Keratinocyte (primary cell): Measurements from ENCODE around the gene POC5. TPM values are rescaled to one million over a fixed set of nuclear protein-coding genes. Genes with fewer than 3 reads are reported as not detected.

Experiments
- DNase-seq: peaks from one replicate; pipeline ENCODE4 v3.0.0-alpha.2; 2011; ENCODE audit warnings: low read depth, missing footprints, low spot score
- FAIRE-seq: peaks from 2 replicates; lab custom pipeline; 2011; peaks lifted over from hg19 to GRCh38; lab: Jason Lieb, UNC
- H2AFZ ChIP-seq: 2 replicates; pipeline ENCODE4 v1.6.0; 2012; ENCODE audit warnings: low read length, control low read depth, inconsistent platforms; ENCODE audit not compliant: control insufficient read depth
- H3K27ac ChIP-seq: 2 replicates; pipeline ENCODE4 v1.5.1; 2011; ENCODE audit warnings: low read length; ENCODE audit not compliant: control insufficient read depth, insufficient read depth
- H3K27me3 ChIP-seq: 3 replicates; pipeline ENCODE4 v1.6.0; 2011; ENCODE audit warnings: low read length; ENCODE audit not compliant: control insufficient read depth, insufficient read depth; ENCODE audit errors: extremely low read depth
- H3K36me3 ChIP-seq, 2 experiments: 2 replicates in 1 of 2; 3 replicates in 1 of 2; pipeline ENCODE4 v1.5.1; 2011; ENCODE audit warnings: low read length in 2 of 2, mild to moderate bottlenecking in 1 of 2; ENCODE audit not compliant: control insufficient read depth in 2 of 2, insufficient read depth in 2 of 2; ENCODE audit errors: extremely low read depth in 1 of 2
- H3K4me1 ChIP-seq: 3 replicates; pipeline ENCODE4 v1.5.1; 2011; ENCODE audit warnings: low read length; ENCODE audit not compliant: control insufficient read depth, insufficient read depth; ENCODE audit errors: extremely low read depth
- H3K4me2 ChIP-seq: 3 replicates; pipeline ENCODE4 v1.6.0; 2011; ENCODE audit warnings: low read depth, low read length; ENCODE audit not compliant: control insufficient read depth, insufficient read depth; ENCODE audit errors: extremely low read depth
- H3K4me3 ChIP-seq, 3 experiments: fragments of 200-600 bp in 1 of 3; sonication (generic) in 1 of 3; 2 replicates in 2 of 3; 3 replicates in 1 of 3; pipeline ENCODE4 v1.5.1; 2011 to 2016; ENCODE audit warnings: low read length in 3 of 3, mild to moderate bottlenecking in 3 of 3, control low read depth in 2 of 3, inconsistent platforms in 1 of 3, low read depth in 1 of 3, mixed read lengths in 1 of 3, mixed run types in 1 of 3, moderate library complexity in 1 of 3; ENCODE audit not compliant: control insufficient read depth in 2 of 3, insufficient read depth in 2 of 3; ENCODE audit errors: extremely low read depth in 1 of 3
- H3K79me2 ChIP-seq: 2 replicates; pipeline ENCODE4 v1.6.0; 2012; ENCODE audit warnings: low read length; ENCODE audit not compliant: control insufficient read depth, insufficient read depth
- H3K9ac ChIP-seq: 3 replicates; pipeline ENCODE4 v1.6.0; 2011; ENCODE audit warnings: low read length; ENCODE audit not compliant: control insufficient read depth, insufficient read depth; ENCODE audit errors: extremely low read depth
- H3K9me1 ChIP-seq: 3 replicates; pipeline ENCODE4 v1.6.0; 2011; ENCODE audit warnings: low read length; ENCODE audit not compliant: control insufficient read depth, insufficient read depth; ENCODE audit errors: extremely low read depth
- H3K9me3 ChIP-seq: 2 replicates; pipeline ENCODE4 v1.5.1; 2012; ENCODE audit warnings: low read depth, low read length; ENCODE audit not compliant: control insufficient read depth
- H4K20me1 ChIP-seq: 3 replicates; pipeline ENCODE4 v1.6.0; 2011; ENCODE audit warnings: low read length; ENCODE audit not compliant: control insufficient read depth, insufficient read depth; ENCODE audit errors: extremely low read depth
- EZH2 ChIP-seq: IDR thresholded peaks from one replicate; pipeline ENCODE4 v1.6.1; 2012; ENCODE audit warnings: inconsistent platforms, mild to moderate bottlenecking, low read length, moderate library complexity
- dilution Hi-C: fragments of 300-500 bp; cut with MboI; formaldehyde crosslinking; loops from one replicate; pipeline ENCODE4 v1.7.0; 2020; ENCODE audit warnings: low sequenced_read_pairs; ENCODE audit not compliant: extremely low pct_ligation_motif_present
- polyA plus RNA-seq, 5 experiments: library from polyadenylated mRNA; depleted of rRNA in 3 of 5; stranded (reverse) in 3 of 5; stranded (forward) in 1 of 5; unstranded in 1 of 5; fragments of >200 nt; gene quantifications; 1 replicate in 1 of 5; 2 replicates in 3 of 5; 3 replicates in 1 of 5; pipeline versions ENCODE4 v1.2.1 to v1.2.3, GENCODE V29; 2011 to 2012; ENCODE audit warnings: missing spikeins in 2 of 5, low read depth in 1 of 5, low replicate concordance in 1 of 5
- TF ChIP-seq, protein P1 (sequence below), 3 experiments: IDR thresholded peaks in 1 of 3; conservative IDR thresholded peaks in 1 of 3; optimal IDR thresholded peaks in 1 of 3; 2 replicates in 2 of 3; 3 replicates in 1 of 3; pipeline versions ENCODE3 to v1.5.1; 2011; ENCODE audit warnings: low read length in 3 of 3, mild to moderate bottlenecking in 3 of 3, moderate library complexity in 2 of 3, control low read depth in 1 of 3, inconsistent platforms in 1 of 3; ENCODE audit not compliant: insufficient read depth in 2 of 3; ENCODE audit errors: extremely low read depth in 1 of 3

Gene POC5
- polyA plus RNA-seq, 1 donor (not counting 4 experiments of a cell fraction or from before 2014, with no cell fraction given): 10.4 TPM

DNA sequence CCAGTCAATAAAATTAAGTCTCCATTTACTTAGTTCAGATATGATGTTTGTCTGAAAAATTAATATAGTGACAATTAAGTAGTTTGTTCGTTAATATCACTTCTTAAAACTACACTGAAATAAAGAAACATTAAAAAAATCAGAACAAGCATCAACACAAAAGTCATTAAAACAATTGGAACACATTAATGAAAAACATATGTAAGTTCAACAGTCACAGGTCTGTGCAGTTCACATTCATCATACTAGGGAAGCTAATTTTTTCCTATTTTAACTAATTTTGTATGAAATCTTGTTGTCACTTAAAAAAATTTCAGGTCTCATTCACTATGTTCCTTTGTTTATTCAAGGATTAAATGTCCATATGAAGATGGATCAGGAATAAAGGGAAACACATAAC is 22.5 kb downstream of the POC5 start:
- H3K27ac ChIP-seq: no peak overlapping the region
- TF ChIP-seq, protein P1, sequence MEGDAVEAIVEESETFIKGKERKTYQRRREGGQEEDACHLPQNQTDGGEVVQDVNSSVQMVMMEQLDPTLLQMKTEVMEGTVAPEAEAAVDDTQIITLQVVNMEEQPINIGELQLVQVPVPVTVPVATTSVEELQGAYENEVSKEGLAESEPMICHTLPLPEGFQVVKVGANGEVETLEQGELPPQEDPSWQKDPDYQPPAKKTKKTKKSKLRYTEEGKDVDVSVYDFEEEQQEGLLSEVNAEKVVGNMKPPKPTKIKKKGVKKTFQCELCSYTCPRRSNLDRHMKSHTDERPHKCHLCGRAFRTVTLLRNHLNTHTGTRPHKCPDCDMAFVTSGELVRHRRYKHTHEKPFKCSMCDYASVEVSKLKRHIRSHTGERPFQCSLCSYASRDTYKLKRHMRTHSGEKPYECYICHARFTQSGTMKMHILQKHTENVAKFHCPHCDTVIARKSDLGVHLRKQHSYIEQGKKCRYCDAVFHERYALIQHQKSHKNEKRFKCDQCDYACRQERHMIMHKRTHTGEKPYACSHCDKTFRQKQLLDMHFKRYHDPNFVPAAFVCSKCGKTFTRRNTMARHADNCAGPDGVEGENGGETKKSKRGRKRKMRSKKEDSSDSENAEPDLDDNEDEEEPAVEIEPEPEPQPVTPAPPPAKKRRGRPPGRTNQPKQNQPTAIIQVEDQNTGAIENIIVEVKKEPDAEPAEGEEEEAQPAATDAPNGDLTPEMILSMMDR (optimal IDR thresholded peaks at IDR 0.05 in 1 of 3, IDR thresholded peaks at IDR 0.05 in 1 of 3, conservative IDR thresholded peaks at IDR 0.05 in 1 of 3; ENCODE audit: extremely low read depth in 1 of 3, insufficient read depth in 2 of 3, low read length in 3 of 3): no peak
- TF ChIP-seq EZH2: no peak
- H3K4me1 ChIP-seq: no peaks in the 10 kb centered on the region
- H4K20me1 ChIP-seq: no peaks in the 10 kb centered on the region
- no peak overlapping the region for H3K4me3 ChIP-seq
- dilution Hi-C loops: no loop called here
- no peak overlapping the region for H3K4me2 ChIP-seq
- H3K79me2 ChIP-seq: no peaks in the 10 kb centered on the region
- no peaks in the 10 kb centered on the region for H3K9me1 ChIP-seq
- no peak for DNase-seq
- no peak overlapping the region for H3K9ac ChIP-seq
- H2AFZ ChIP-seq: no peak overlapping the region
- no peaks in the 10 kb centered on the region for H3K27me3 ChIP-seq
- no peaks in the 10 kb centered on the region for H3K9me3 ChIP-seq
- no peak for FAIRE-seq
- H3K36me3 ChIP-seq: peaks cover 3 to 11% of the 10 kb centered on the region in 2 experiments

DNA sequence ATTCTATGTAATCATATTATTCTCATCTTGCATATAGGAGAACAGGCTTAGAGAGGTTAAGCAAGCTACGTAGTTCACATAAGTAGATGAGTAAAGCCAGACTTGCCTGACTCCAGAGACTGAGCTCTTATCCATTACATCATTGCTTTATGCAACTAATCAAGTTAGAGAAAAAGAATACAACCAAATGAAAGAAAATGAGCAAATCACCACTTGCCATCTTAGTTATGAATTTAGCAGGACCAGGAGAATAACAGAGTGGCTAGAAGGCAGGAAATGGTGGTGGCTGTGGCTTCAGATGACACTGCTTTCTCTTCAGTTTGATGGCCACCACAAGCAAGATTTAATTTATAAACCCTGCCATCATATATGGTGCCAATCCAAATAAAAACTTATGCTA is 26.6 kb downstream of the POC5 start:
- no peak overlapping the region for H3K4me2 ChIP-seq
- no peak for DNase-seq
- H3K27ac ChIP-seq: no peak overlapping the region
- no peaks in the 10 kb centered on the region for H3K9me3 ChIP-seq
- no peaks in the 10 kb centered on the region for H3K4me1 ChIP-seq
- dilution Hi-C loops: no loop called here
- H3K27me3 ChIP-seq: no peaks in the 10 kb centered on the region
- no peaks in the 10 kb centered on the region for H3K79me2 ChIP-seq
- H3K4me3 ChIP-seq: no peak overlapping the region
- TF ChIP-seq, protein P1 (optimal IDR thresholded peaks at IDR 0.05 in 1 of 3, IDR thresholded peaks at IDR 0.05 in 1 of 3, conservative IDR thresholded peaks at IDR 0.05 in 1 of 3; ENCODE audit: extremely low read depth in 1 of 3, insufficient read depth in 2 of 3, low read length in 3 of 3): no peak
- no peak for TF ChIP-seq EZH2
- no peaks in the 10 kb centered on the region for H3K9me1 ChIP-seq
- H3K9ac ChIP-seq: no peak overlapping the region
- H4K20me1 ChIP-seq: no peaks in the 10 kb centered on the region
- no peak overlapping the region for H2AFZ ChIP-seq
- no peak for FAIRE-seq
- H3K36me3 ChIP-seq: peaks cover 3 to 11% of the 10 kb centered on the region in 2 experiments
